Measurements from ENCODE around the gene ICE1. TPM values are rescaled to one million over a fixed set of nuclear protein-coding genes. Genes with fewer than 3 reads are reported as not detected.

Gene ICE1
- total RNA-seq, 1 experiment from 2014 or later = 30.6 TPM

GRCh38 chr5:5383461-5383860 lies 39.0 kb upstream of the ICE1 start:
- Mint-ChIP-seq H3K4me1 (ENCODE audit: low read depth, unreplicated experiment) (no peaks in the 10 kb centered on the region), H3K27ac (ENCODE audit: unreplicated experiment) (no peak overlapping the region), H3K4me3 (ENCODE audit: unreplicated experiment) (no peak overlapping the region), H3K27me3 (ENCODE audit: insufficient read depth, unreplicated experiment) (no peaks in the 10 kb centered on the region), H3K9me3 (ENCODE audit: unreplicated experiment) (peaks cover 11% of the 10 kb centered on the region), H3K36me3 (ENCODE audit: insufficient read depth, unreplicated experiment) (no peaks in the 10 kb centered on the region)
- ChIA-PET POLR2A (no interaction called here), CTCF (no interaction called here)
- H3K4me3 ChIP-seq (ENCODE audit: low read depth, low read length) = no peak overlapping the region
- DNase-seq = no peak
- H3K9me3 ChIP-seq = 0 out of 2 replicates have a peak, but pooled peaks cover 3% of the 10 kb centered on the region
- no peak for TF ChIP-seq CTCF (IDR thresholded peaks at IDR 0.05; ENCODE audit: insufficient read depth in 1 of 2, low read depth in 1 of 2, low read length in 1 of 2, severe bottlenecking in 1 of 2, unreplicated experiment in 1 of 2)
- H3K27me3 ChIP-seq (replicated peaks; ENCODE audit: control insufficient read depth, insufficient read depth, low read length) = no peaks in the 10 kb centered on the region
- BruUV-seq (replicated peaks) = no TSS peak
- no peaks in the 10 kb centered on the region for H3K36me3 ChIP-seq (ENCODE audit: control insufficient read depth, insufficient read depth, low read length)
- intact Hi-C loops (cut with micrococcal nuclease; ENCODE audit: unreplicated experiment) = no loop called here
- no peaks in the 10 kb centered on the region for H3K4me1 ChIP-seq

- Mint-ChIP-seq H3K4me3 (ENCODE audit: unreplicated experiment) (no peak overlapping the region), H3K4me1 (ENCODE audit: low read depth, unreplicated experiment) (no peaks in the 10 kb centered on the region), H3K27me3 (ENCODE audit: insufficient read depth, unreplicated experiment) (no peaks in the 10 kb centered on the region), H3K36me3 (ENCODE audit: insufficient read depth, unreplicated experiment) (no peaks in the 10 kb centered on the region), H3K27ac (ENCODE audit: unreplicated experiment) (no peak overlapping the region), H3K9me3 (ENCODE audit: unreplicated experiment) (peaks cover 1% of the 10 kb centered on the region)
- BruUV-seq (replicated peaks) = no TSS peak
- Histone ChIP-seq H3K36me3 (ENCODE audit: control insufficient read depth, insufficient read depth, low read length) (no peaks in the 10 kb centered on the region), H3K4me1 (no peaks in the 10 kb centered on the region), H3K4me3 (ENCODE audit: low read depth, low read length) (no peak overlapping the region), H3K27me3 (replicated peaks; ENCODE audit: control insufficient read depth, insufficient read depth, low read length) (no peaks in the 10 kb centered on the region), H3K9me3 (no peaks in the 10 kb centered on the region)
- intact Hi-C loops (cut with micrococcal nuclease; ENCODE audit: unreplicated experiment) = no loop called here
- ChIA-PET POLR2A (no interaction called here), CTCF (interaction anchor here (0.6 kb wide), 1 partner anchor 524 kb away, joined by 6 read pairs; no protein-coding TSS in a partner anchor)
- no peak for TF ChIP-seq CTCF (IDR thresholded peaks at IDR 0.05; ENCODE audit: insufficient read depth in 1 of 2, low read depth in 1 of 2, low read length in 1 of 2, severe bottlenecking in 1 of 2, unreplicated experiment in 1 of 2)
- no peak for DNase-seq
Observed at GRCh38 chr5:5384660-5385330, 37.7 kb upstream of the ICE1 start.

GRCh38 chr5:5385331-5385662 lies 37.2 kb upstream of the ICE1 start:
- no peaks in the 10 kb centered on the region for H3K36me3 ChIP-seq (ENCODE audit: control insufficient read depth, insufficient read depth, low read length)
- BruUV-seq (replicated peaks) = no TSS peak
- ChIA-PET CTCF (no interaction called here), POLR2A (no interaction called here)
- TF ChIP-seq CTCF (IDR thresholded peaks at IDR 0.05; ENCODE audit: insufficient read depth in 1 of 2, low read depth in 1 of 2, low read length in 1 of 2, severe bottlenecking in 1 of 2, unreplicated experiment in 1 of 2) = no peak
- H3K9me3 Mint-ChIP-seq (ENCODE audit: unreplicated experiment) = no peaks in the 10 kb centered on the region
- no peaks in the 10 kb centered on the region for H3K27me3 ChIP-seq (replicated peaks; ENCODE audit: control insufficient read depth, insufficient read depth, low read length)
- intact Hi-C loops (cut with micrococcal nuclease; ENCODE audit: unreplicated experiment) = no loop called here
- DNase-seq = no peak
- no peaks in the 10 kb centered on the region for H3K27me3 Mint-ChIP-seq (ENCODE audit: insufficient read depth, unreplicated experiment)
- H3K9me3 ChIP-seq = no peaks in the 10 kb centered on the region
- no peaks in the 10 kb centered on the region for H3K36me3 Mint-ChIP-seq (ENCODE audit: insufficient read depth, unreplicated experiment)
- H3K4me1 ChIP-seq = no peaks in the 10 kb centered on the region
- H3K4me3 Mint-ChIP-seq (ENCODE audit: unreplicated experiment) = no peak overlapping the region
- H3K4me1 Mint-ChIP-seq (ENCODE audit: low read depth, unreplicated experiment) = no peaks in the 10 kb centered on the region
- no peak overlapping the region for H3K27ac Mint-ChIP-seq (ENCODE audit: unreplicated experiment)
- H3K4me3 ChIP-seq (ENCODE audit: low read depth, low read length) = no peak overlapping the region
